Measurements from ENCODE around the gene NEO1.

Gene NEO1

DNA sequence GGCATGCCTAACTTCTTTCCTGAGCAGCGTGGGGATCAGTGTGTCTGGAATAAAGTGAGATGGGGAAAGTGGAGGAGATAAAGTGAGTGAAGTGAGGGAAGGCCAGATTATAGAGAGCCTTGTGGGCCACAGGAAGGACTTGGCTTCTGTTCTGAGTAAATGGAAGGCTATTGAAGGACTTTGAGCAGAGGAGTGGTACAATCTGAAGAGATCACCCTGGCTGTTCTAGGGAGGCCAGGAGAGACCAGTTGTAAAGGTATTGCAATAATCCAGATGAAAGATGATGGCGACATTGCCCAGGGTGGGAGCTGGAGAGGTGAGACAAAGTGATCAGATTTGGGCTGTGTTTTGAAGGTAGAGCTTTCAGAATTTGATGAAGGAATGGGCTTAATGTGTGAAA is 46.8 kb upstream of the NEO1 start:
- Histone ChIP-seq H3K9ac (ENCODE audit: low read depth, low read length) (no peak overlapping the region), H3K79me2 (ENCODE audit: insufficient read depth, low read length) (no peaks in the 10 kb centered on the region), H3K4me3 (ENCODE audit: low read depth in 1 of 2, low read length in 2 of 2) (no peak overlapping the region), H3K36me3 (ENCODE audit: insufficient read depth, low read length) (no peaks in the 10 kb centered on the region), H3K4me1 (ENCODE audit: insufficient read depth, low read length) (no peaks in the 10 kb centered on the region), H3K27me3 (ENCODE audit: insufficient read depth, low read length, poor library complexity) (no peaks in the 10 kb centered on the region), H3K27ac (ENCODE audit: low read length) (no peak overlapping the region), H2AFZ (ENCODE audit: low read depth, low read length) (no peak overlapping the region), H4K20me1 (ENCODE audit: insufficient read depth, low read length) (no peaks in the 10 kb centered on the region), H3K4me2 (ENCODE audit: insufficient read depth, low read length) (no peak overlapping the region), H3K9me3 (ENCODE audit: insufficient read depth, low read length, severe bottlenecking) (no peaks in the 10 kb centered on the region)
- TF ChIP-seq, protein P1, sequence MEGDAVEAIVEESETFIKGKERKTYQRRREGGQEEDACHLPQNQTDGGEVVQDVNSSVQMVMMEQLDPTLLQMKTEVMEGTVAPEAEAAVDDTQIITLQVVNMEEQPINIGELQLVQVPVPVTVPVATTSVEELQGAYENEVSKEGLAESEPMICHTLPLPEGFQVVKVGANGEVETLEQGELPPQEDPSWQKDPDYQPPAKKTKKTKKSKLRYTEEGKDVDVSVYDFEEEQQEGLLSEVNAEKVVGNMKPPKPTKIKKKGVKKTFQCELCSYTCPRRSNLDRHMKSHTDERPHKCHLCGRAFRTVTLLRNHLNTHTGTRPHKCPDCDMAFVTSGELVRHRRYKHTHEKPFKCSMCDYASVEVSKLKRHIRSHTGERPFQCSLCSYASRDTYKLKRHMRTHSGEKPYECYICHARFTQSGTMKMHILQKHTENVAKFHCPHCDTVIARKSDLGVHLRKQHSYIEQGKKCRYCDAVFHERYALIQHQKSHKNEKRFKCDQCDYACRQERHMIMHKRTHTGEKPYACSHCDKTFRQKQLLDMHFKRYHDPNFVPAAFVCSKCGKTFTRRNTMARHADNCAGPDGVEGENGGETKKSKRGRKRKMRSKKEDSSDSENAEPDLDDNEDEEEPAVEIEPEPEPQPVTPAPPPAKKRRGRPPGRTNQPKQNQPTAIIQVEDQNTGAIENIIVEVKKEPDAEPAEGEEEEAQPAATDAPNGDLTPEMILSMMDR (IDR thresholded peaks at IDR 0.05; ENCODE audit: borderline replicate concordance, extremely low read depth, low read length, poor library complexity, severe bottlenecking), result no peak
- TF ChIP-seq EZH2 (IDR thresholded peaks at IDR 0.05; ENCODE audit: borderline replicate concordance, low read depth, low read length, severe bottlenecking), result no peak
- ATAC-seq (ENCODE audit: insufficient read depth, low read depth) (no peak), DNase-seq (no peak)

DNA sequence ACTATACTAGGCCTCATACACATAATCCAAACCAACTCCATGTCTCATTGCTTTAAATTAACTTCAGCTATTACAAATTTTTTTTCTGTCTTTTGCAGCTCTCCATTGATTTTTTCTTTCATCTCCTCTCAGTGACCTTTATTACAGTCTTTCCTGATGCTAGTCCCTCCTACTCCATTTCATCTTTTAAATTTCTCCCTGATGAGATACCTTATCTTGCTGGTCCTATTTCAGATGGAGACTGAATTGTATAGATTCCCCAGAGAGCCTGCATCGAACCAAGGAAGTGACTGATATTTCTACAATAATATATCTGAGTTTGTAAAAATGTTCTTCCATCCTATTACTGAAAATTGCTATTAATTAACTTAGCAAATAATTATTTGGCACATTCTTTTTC is 45.7 kb upstream of the NEO1 start:
- Histone ChIP-seq H3K79me2 (ENCODE audit: insufficient read depth, low read length) (no peaks in the 10 kb centered on the region), H3K4me2 (ENCODE audit: insufficient read depth, low read length) (no peak overlapping the region), H3K9ac (ENCODE audit: low read depth, low read length) (no peak overlapping the region), H3K4me3 (ENCODE audit: low read depth in 1 of 2, low read length in 2 of 2) (no peak overlapping the region), H3K36me3 (ENCODE audit: insufficient read depth, low read length) (no peaks in the 10 kb centered on the region), H4K20me1 (ENCODE audit: insufficient read depth, low read length) (no peaks in the 10 kb centered on the region), H2AFZ (ENCODE audit: low read depth, low read length) (no peak overlapping the region), H3K9me3 (ENCODE audit: insufficient read depth, low read length, severe bottlenecking) (no peaks in the 10 kb centered on the region), H3K27me3 (ENCODE audit: insufficient read depth, low read length, poor library complexity) (no peaks in the 10 kb centered on the region), H3K4me1 (ENCODE audit: insufficient read depth, low read length) (no peaks in the 10 kb centered on the region), H3K27ac (ENCODE audit: low read length) (no peak overlapping the region)
- TF ChIP-seq, protein P1 (IDR thresholded peaks at IDR 0.05; ENCODE audit: borderline replicate concordance, extremely low read depth, low read length, poor library complexity, severe bottlenecking), result no peak
- TF ChIP-seq EZH2 (IDR thresholded peaks at IDR 0.05; ENCODE audit: borderline replicate concordance, low read depth, low read length, severe bottlenecking), result no peak
- no peak for DNase-seq
- no peak for ATAC-seq (ENCODE audit: insufficient read depth, low read depth)

DNA sequence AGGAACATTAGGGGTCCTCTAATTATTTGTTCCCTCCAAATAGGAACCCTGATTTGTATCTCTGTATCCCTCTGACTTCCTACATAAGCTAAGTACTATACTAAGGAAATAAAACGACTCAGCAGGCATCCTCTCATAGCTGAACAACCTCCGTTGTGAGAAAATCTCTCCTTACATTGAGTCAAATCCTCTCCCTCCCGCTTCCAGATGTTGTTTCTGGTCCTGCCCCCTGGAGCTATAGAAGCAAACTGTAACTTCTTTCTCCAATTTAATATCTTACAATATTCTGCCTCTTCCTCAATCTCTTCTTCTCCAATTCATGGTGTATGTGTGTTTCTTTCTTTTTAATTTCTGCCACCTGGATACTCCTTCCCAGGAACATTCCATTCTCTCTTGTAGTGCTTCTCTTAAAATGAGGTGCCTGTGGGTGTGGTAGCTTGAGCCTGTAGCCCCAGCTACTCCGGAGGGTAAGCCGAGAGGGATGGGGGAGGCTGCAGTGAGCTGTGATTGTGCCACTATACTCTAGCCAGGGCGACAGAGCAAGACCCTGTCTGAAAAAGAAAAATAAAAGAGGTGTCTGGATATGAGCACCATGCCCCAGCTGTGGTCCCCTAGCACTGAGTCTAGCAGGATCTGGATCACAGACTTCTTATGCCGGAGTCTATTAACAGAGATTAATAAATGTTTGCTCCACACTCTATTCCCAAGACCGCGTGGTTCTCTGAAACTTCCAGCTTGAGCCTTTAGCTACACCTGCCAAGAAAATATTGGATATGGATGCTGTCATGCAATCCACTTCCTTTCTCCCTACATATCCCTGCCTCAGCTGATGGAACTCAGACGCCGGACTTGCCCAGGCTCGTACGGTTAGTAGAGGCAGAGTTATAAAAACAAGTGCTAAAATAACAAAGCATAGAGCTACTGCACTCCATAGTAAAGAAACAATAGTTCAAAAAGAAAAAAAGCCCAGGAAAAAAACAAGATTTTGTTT is 42.9 kb upstream of the NEO1 start:
- no peaks in the 10 kb centered on the region for H3K36me3 ChIP-seq (ENCODE audit: insufficient read depth, low read length)
- no peaks in the 10 kb centered on the region for H3K4me1 ChIP-seq (ENCODE audit: insufficient read depth, low read length)
- ATAC-seq (ENCODE audit: insufficient read depth, low read depth) (no peak), DNase-seq (no peak)
- H2AFZ ChIP-seq (ENCODE audit: low read depth, low read length), result no peak overlapping the region
- no peaks in the 10 kb centered on the region for H3K27me3 ChIP-seq (ENCODE audit: insufficient read depth, low read length, poor library complexity)
- no peak overlapping the region for H3K9ac ChIP-seq (ENCODE audit: low read depth, low read length)
- no peaks in the 10 kb centered on the region for H3K9me3 ChIP-seq (ENCODE audit: insufficient read depth, low read length, severe bottlenecking)
- no peak overlapping the region for H3K4me3 ChIP-seq (ENCODE audit: low read depth in 1 of 2, low read length in 2 of 2)
- no peak overlapping the region for H3K27ac ChIP-seq (ENCODE audit: low read length)
- TF ChIP-seq EZH2 (IDR thresholded peaks at IDR 0.05; ENCODE audit: borderline replicate concordance, low read depth, low read length, severe bottlenecking), result no peak
- TF ChIP-seq, protein P1 (IDR thresholded peaks at IDR 0.05; ENCODE audit: borderline replicate concordance, extremely low read depth, low read length, poor library complexity, severe bottlenecking), result no peak
- H3K4me2 ChIP-seq (ENCODE audit: insufficient read depth, low read length), result no peak overlapping the region
- no peaks in the 10 kb centered on the region for H4K20me1 ChIP-seq (ENCODE audit: insufficient read depth, low read length)
- no peaks in the 10 kb centered on the region for H3K79me2 ChIP-seq (ENCODE audit: insufficient read depth, low read length)
